ENCODE data around the gene TNFRSF11A.
A peak's percentile ranks its signal among the peaks of the same experiment; 100 is the strongest.

Gene TNFRSF11A

GRCh38 chr18:62425465-62426190 lies 100.5 kb downstream of the TNFRSF11A start:
- peak; percentile 77 for DNase-seq

- DNase-seq: no peak
These were observed 101.0 kb downstream of the TNFRSF11A start for GRCh38 chr18:62426191-62426488.

GRCh38 chr18:62432176-62432575 lies 107.1 kb downstream of the TNFRSF11A start:
- no peak for DNase-seq

GRCh38 chr18:62434798-62435197 lies 109.7 kb downstream of the TNFRSF11A start:
- no peak for DNase-seq

GRCh38 chr18:62435435-62436031 lies 110.4 kb downstream of the TNFRSF11A start:
- no peak for DNase-seq

- DNase-seq: no peak
These were observed 111.6 kb downstream of the TNFRSF11A start for GRCh38 chr18:62436636-62437234.

- DNase-seq: no peak
These were observed 112.3 kb downstream of the TNFRSF11A start for GRCh38 chr18:62437235-62438017.

- no peak for DNase-seq
These were observed 112.9 kb downstream of the TNFRSF11A start for GRCh38 chr18:62438018-62438329.

GRCh38 chr18:62438402-62438801 lies 113.3 kb downstream of the TNFRSF11A start:
- no peak for DNase-seq

GRCh38 chr18:62438866-62439265 lies 113.8 kb downstream of the TNFRSF11A start:
- DNase-seq: no peak

All from CD4-positive, alpha-beta T cell treated with Interleukin-4 for 4 hours (primary cell).